ENCODE results near the gene PRPSAP2. TPM values are rescaled to one million over a fixed set of nuclear protein-coding genes. Genes with fewer than 3 reads are reported as not detected.
"Not testable (repeated sequence)": the region's sequence is repeated elsewhere in the genome, so short reads cannot be mapped to it uniquely, and the experiment has no call there.

PRPSAP2 gene
- total RNA-seq, 1 donor from 2014 or later: 40.7 TPM

DNA sequence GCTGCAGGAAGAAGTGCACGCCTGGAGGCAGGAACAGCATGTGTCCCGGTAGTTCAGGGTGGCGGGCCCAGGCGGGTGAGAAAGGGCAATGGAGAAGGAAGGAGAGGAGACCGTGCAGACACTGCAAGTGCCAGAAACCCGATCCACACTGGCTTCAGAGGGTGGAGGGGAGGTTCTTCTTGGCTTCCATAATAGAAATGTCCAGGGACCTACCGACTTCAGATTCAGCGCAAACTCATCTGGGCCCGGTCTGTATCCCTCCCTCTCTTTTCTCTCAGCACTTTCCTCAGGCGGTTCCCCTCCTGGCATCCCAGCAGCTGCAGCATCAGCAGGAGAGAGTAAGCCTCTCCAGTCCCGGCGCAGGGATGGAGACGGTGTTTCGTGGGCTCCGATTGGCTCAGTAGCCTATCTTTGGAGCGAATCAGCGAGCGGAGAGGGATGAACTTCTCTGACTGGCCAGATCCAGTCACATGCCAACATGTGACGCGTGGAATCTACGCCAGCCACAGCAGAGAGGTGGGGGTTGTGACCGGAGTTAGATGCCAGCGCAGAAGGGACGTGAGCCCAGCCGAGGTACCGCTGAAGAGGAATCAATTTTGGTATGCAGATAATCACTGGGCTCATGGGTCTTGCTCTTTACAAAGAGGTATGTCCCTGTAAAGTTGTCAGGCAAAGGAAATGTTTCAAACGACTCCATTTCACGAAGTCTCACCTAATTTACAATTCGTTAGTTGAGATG, 1.9 kb upstream of the PRPSAP2 start:
- H3K9me3 ChIP-seq (ENCODE audit: control insufficient read depth in 3 of 3, low read length in 3 of 3): no peaks in the 10 kb centered on the region
- H3K27me3 ChIP-seq (ENCODE audit: control insufficient read depth in 3 of 3, insufficient read depth in 3 of 3, low read length in 3 of 3): no peaks in the 10 kb centered on the region
- peak overlapping the region; percentile 77 for H3K27ac ChIP-seq (ENCODE audit: low read depth, low read length)
- H3K9ac ChIP-seq (ENCODE audit: low read depth in 1 of 3, low read length in 3 of 3): peak overlapping the region; percentile 50 to 81 (median 64)
- peak overlapping the region; percentile 76 to 96 (median 83) for H3K4me3 ChIP-seq (ENCODE audit: low read length in 3 of 3)
- peaks cover 8 to 22% (median 15%) of the 10 kb centered on the region in 3 donors for H3K4me1 ChIP-seq (ENCODE audit: control insufficient read depth in 3 of 3, insufficient read depth in 3 of 3, low read length in 3 of 3)
- no peaks in the 10 kb centered on the region for H3K36me3 ChIP-seq (ENCODE audit: control insufficient read depth in 3 of 3, insufficient read depth in 3 of 3, low read length in 3 of 3)

DNA sequence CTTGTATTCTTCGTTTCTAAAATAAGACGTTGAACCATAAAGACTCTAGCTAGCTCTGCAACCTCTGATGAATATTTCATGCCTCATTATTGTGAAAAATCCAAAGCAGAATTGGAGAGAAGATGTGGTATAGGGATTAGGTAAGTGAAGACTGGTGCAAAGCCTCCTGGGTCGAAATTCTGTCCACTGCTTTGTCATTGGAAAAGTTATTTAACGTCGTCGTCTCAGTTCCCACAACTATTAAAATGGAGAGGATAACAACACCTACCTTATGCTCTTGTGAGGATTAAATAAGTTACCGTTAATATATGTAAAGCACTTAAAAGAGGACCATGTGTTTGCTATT, 1.4 kb upstream of the PRPSAP2 start:
- Histone ChIP-seq H3K27ac (ENCODE audit: low read depth, low read length) (peak overlapping the region; percentile 77), H3K4me3 (ENCODE audit: low read length in 3 of 3) (peak overlapping the region; percentile 76 to 96 (median 83)), H3K36me3 (ENCODE audit: control insufficient read depth in 3 of 3, insufficient read depth in 3 of 3, low read length in 3 of 3) (no peaks in the 10 kb centered on the region), H3K4me1 (ENCODE audit: control insufficient read depth in 3 of 3, insufficient read depth in 3 of 3, low read length in 3 of 3) (peaks cover 8 to 22% (median 15%) of the 10 kb centered on the region in 3 donors), H3K9ac (ENCODE audit: low read depth in 1 of 3, low read length in 3 of 3) (peak overlapping the region; percentile 50 to 81 (median 64)), H3K27me3 (ENCODE audit: control insufficient read depth in 3 of 3, insufficient read depth in 3 of 3, low read length in 3 of 3) (no peaks in the 10 kb centered on the region), H3K9me3 (ENCODE audit: control insufficient read depth in 3 of 3, low read length in 3 of 3) (no peaks in the 10 kb centered on the region)

DNA sequence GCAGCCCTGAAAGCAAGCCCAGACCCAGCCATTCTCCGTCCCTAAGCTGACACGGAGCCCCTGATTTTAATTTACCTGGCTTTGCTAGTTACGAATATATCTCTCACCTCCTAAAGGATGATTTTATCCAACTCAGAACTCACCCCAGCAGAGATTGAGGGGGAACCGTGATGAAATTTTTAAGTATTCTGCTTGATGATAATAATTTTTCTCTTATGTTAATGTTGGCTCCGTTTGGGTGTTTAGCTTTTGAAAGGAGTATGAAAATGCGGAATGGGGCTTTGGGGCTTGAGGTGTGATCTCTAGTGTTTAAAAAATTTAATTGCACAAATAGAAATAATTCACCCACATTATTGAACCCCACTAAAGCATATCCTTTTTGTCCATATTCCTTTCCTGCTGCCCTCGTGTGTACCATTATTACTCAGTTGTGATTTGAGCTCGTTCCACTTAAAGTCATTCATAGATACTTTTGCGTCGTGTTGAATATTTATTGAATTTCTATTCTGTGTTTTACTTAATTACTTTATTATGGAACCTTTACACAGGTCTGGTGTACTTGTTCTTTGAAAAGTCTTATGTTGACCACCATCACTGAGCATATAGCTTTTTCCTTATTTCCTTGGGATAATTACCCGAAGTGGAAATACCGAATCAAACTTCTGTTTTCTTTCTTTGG, 775 bp downstream of the PRPSAP2 start:
- Histone ChIP-seq H3K27me3 (ENCODE audit: control insufficient read depth in 3 of 3, insufficient read depth in 3 of 3, low read length in 3 of 3) (no peaks in the 10 kb centered on the region), H3K36me3 (ENCODE audit: control insufficient read depth in 3 of 3, insufficient read depth in 3 of 3, low read length in 3 of 3) (no peaks in the 10 kb centered on the region), H3K4me3 (ENCODE audit: low read length in 3 of 3) (peak overlapping the region; percentile 72 to 85 (median 76)), H3K9me3 (ENCODE audit: control insufficient read depth in 3 of 3, low read length in 3 of 3) (no peaks in the 10 kb centered on the region), H3K9ac (ENCODE audit: low read depth in 1 of 3, low read length in 3 of 3) (peak overlapping the region; percentile 83 to 89 (median 85)), H3K27ac (ENCODE audit: low read depth, low read length) (peak overlapping the region; percentile 84), H3K4me1 (ENCODE audit: control insufficient read depth in 3 of 3, insufficient read depth in 3 of 3, low read length in 3 of 3) (peaks cover 8 to 22% (median 15%) of the 10 kb centered on the region in 3 donors)

DNA sequence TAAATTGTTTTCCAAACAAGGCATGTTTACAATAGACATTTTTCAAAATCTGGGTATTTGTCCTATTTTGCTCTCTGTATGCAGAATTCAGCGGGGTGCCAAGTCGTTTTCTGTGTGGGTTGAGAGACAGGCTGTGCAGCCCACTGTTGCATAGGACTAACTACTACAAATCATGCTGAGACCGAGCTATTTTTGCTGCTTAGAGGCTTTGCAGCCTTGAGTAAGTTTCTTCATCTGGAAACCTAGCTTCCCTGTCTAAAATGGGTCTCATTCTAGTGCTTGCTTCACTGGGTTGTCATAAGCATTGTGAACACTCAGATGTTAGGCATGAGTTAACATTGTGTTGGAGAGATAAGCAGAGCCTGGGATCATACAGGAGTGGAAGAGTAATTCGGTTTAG, 1.3 kb downstream of the PRPSAP2 start:
- Histone ChIP-seq H3K4me1 (ENCODE audit: control insufficient read depth in 3 of 3, insufficient read depth in 3 of 3, low read length in 3 of 3) (peaks cover 8 to 22% (median 15%) of the 10 kb centered on the region in 3 donors), H3K27ac (ENCODE audit: low read depth, low read length) (no peak overlapping the region), H3K9ac (ENCODE audit: low read depth in 1 of 3, low read length in 3 of 3) (peak overlapping the region in 1 of 3 donors; percentile 89), H3K4me3 (ENCODE audit: low read length in 3 of 3) (peak overlapping the region in 1 of 3 donors; percentile 85), H3K9me3 (ENCODE audit: control insufficient read depth in 3 of 3, low read length in 3 of 3) (no peaks in the 10 kb centered on the region), H3K27me3 (ENCODE audit: control insufficient read depth in 3 of 3, insufficient read depth in 3 of 3, low read length in 3 of 3) (no peaks in the 10 kb centered on the region), H3K36me3 (ENCODE audit: control insufficient read depth in 3 of 3, insufficient read depth in 3 of 3, low read length in 3 of 3) (no peaks in the 10 kb centered on the region)

DNA sequence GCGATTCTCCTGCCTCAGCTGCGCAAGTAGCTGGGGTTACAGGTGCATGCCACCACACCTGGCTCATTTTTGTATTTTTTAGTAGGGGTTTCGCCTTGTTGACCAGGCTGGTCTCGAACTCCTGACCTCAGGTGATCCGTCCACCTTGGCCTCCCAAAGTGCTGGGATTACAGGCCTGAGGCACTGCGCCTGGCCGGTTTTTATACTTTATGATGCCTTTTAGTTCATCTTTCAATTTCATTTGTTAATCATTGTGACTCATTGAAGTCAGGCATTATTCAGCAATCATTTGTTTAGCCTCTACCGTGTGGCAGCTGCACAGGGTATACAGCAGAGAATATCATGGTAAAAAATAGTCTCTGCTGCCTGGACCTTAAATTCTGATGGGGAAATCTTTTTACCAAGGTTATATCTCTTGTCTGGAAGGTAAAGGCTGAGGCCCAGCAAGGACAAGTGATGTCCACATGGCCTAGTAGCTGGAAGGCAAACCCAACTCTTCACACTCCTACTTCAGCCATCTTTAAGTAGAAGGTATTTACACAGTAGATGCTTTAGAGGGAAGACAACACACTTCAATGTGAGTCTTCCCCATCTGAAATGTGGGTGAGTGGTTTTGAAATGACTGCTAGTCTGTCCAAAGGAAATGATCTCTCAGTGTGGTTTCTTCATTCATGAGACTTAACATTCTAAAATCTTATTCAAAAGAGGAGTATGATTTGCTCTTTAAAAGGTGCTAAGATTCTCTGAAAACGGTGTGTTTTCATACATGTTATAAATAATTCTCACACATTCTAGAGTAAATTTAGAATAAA, 2.4 kb downstream of the PRPSAP2 start:
- Histone ChIP-seq H3K9me3 (ENCODE audit: control insufficient read depth in 3 of 3, low read length in 3 of 3) (no peaks in the 10 kb centered on the region), H3K27me3 (ENCODE audit: control insufficient read depth in 3 of 3, insufficient read depth in 3 of 3, low read length in 3 of 3) (no peaks in the 10 kb centered on the region), H3K4me1 (ENCODE audit: control insufficient read depth in 3 of 3, insufficient read depth in 3 of 3, low read length in 3 of 3) (peaks cover 7 to 21% (median 14%) of the 10 kb centered on the region in 3 donors), H3K9ac (ENCODE audit: low read depth in 1 of 3, low read length in 3 of 3) (no peak overlapping the region), H3K27ac (ENCODE audit: low read depth, low read length) (no peak overlapping the region), H3K36me3 (ENCODE audit: control insufficient read depth in 3 of 3, insufficient read depth in 3 of 3, low read length in 3 of 3) (no peaks in the 10 kb centered on the region), H3K4me3 (ENCODE audit: low read length in 3 of 3) (no peak overlapping the region)

DNA sequence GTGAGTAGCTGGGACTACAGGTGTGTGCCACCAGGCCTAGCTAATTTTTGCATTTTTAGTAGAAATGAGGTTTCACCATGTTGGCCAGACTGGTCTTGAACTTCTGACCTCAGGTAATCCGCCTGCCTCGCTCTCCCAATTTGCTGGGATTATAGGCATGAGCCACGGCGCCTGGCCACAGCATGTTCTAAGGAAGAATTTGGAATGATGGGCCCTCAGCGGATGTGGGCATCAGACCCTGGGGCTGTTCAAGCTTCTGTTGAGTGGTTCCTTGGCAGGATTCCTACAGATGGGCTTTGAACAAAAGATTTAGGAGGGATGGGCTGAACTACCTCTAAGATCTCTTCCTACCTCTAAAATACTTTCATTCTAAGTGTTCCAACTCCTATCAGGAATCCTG, 4.1 kb downstream of the PRPSAP2 start:
- H3K4me3 ChIP-seq (ENCODE audit: low read length in 3 of 3): no peak overlapping the region
- H3K36me3 ChIP-seq (ENCODE audit: control insufficient read depth in 3 of 3, insufficient read depth in 3 of 3, low read length in 3 of 3): peaks cover 4 to 5% (median 5%) of the 10 kb centered on the region in 3 donors
- no peak overlapping the region for H3K9ac ChIP-seq (ENCODE audit: low read depth in 1 of 3, low read length in 3 of 3)
- H3K27me3 ChIP-seq (ENCODE audit: control insufficient read depth in 3 of 3, insufficient read depth in 3 of 3, low read length in 3 of 3): no peaks in the 10 kb centered on the region
- H3K27ac ChIP-seq (ENCODE audit: low read depth, low read length): no peak overlapping the region
- H3K4me1 ChIP-seq (ENCODE audit: control insufficient read depth in 3 of 3, insufficient read depth in 3 of 3, low read length in 3 of 3): peaks cover 0 to 10% (median 6%) of the 10 kb centered on the region in 3 donors
- H3K9me3 ChIP-seq (ENCODE audit: control insufficient read depth in 3 of 3, low read length in 3 of 3): no peaks in the 10 kb centered on the region

DNA sequence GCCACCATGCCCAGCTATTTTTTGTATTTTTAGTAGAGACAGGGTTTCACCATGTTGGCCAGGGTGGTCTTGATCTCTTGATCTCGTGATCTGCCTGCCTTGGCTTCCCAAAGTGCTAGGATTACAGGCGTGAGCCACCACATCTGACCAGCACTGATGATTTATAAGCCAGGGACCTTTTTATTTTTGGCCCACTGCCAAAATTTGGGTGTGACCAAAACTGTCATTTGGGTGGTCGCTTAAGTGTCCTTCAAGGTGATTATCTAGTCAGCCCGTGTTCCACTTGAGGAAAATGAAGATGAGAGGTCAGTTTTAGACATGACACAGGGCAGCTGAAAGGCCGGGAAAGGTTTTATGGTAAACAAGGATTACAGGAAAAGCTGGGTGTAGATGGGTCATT, 7.1 kb downstream of the PRPSAP2 start:
- H3K27me3 ChIP-seq (ENCODE audit: control insufficient read depth in 3 of 3, insufficient read depth in 3 of 3, low read length in 3 of 3); H3K9me3 ChIP-seq (ENCODE audit: control insufficient read depth in 3 of 3, low read length in 3 of 3); H3K27ac ChIP-seq (ENCODE audit: low read depth, low read length); H3K4me1 ChIP-seq (ENCODE audit: control insufficient read depth in 3 of 3, insufficient read depth in 3 of 3, low read length in 3 of 3); H3K9ac ChIP-seq (ENCODE audit: low read depth in 1 of 3, low read length in 3 of 3); H3K4me3 ChIP-seq (ENCODE audit: low read length in 3 of 3): not testable (repeated sequence)
- peaks cover 11 to 15% (median 14%) of the 10 kb centered on the region in 3 donors for H3K36me3 ChIP-seq (ENCODE audit: control insufficient read depth in 3 of 3, insufficient read depth in 3 of 3, low read length in 3 of 3)

DNA sequence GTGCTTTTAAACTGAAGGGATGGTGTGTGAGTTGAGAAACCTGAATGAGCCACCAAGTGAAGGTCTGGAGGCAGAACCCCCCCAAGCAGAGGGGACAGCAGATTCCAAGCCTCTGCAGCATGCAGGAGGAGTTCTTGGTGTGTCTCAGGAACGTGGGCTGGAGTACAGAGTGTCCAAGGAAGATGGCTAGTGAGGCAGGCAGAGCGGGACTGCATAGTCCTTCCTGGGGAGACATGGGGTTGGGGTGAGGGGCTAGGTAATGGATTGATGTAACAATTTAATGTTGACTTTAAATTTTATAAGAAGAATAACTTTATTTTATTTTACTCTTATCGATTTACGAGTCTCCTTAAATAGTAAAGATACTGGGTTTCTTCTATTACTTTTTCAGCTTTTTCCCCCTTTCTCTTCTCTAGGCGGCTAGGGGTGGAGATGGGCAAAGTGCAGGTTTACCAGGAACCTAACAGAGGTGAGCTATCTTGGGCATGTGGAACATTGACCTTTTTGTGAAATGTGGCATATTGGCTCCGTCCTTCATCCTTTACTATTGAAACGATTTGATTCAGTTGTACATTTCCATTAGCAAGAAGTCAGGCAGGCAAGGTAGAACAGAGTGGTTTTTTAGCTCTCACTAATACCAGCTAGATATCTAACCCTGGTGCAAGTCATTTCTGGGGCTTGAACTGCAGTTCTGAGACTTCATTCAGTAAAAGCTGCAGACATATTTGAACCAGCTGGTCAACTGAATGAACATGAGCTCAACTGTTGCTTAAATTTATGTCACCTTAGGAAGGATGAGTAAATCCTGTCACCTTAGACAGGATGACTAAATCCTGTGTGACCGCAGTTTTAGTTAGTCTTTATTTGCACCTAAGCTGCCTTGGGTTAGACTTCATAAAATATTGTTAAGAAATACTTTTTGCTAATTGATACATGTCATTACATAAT, 9.2 kb downstream of the PRPSAP2 start:
- Histone ChIP-seq H3K4me3 (ENCODE audit: low read length in 3 of 3) (no peak overlapping the region), H3K36me3 (ENCODE audit: control insufficient read depth in 3 of 3, insufficient read depth in 3 of 3, low read length in 3 of 3) (peaks cover 14 to 22% (median 19%) of the 10 kb centered on the region in 3 donors), H3K27ac (ENCODE audit: low read depth, low read length) (no peak overlapping the region), H3K9ac (ENCODE audit: low read depth in 1 of 3, low read length in 3 of 3) (no peak overlapping the region), H3K27me3 (ENCODE audit: control insufficient read depth in 3 of 3, insufficient read depth in 3 of 3, low read length in 3 of 3) (no peaks in the 10 kb centered on the region), H3K9me3 (ENCODE audit: control insufficient read depth in 3 of 3, low read length in 3 of 3) (no peaks in the 10 kb centered on the region), H3K4me1 (ENCODE audit: control insufficient read depth in 3 of 3, insufficient read depth in 3 of 3, low read length in 3 of 3) (no peaks in the 10 kb centered on the region)

DNA sequence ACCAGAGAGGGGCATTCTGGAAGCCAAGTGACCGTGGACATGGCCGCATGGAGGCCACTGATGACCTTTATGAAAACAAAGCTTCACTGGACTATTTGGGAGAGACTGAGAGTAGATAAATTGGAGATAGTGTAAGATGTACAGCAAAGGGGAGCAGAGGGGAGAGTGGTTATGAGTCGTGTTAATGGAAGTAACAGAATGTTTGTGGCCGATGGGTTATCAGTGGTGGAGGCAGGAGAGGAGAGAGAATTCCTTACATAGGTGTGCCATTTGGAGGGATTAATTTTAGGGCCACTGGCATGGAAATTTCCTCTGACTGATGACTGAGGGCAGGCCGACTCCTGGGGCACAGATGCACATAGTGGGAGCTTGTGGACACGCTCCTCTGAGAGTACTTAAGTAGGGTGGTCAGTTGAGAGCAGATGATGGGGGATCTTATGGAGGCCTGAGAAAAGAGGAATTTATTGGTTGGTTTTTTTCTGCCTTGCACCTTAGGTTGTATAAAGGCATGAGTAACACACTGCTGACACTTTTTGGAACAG, 19.2 kb downstream of the PRPSAP2 start:
- no peaks in the 10 kb centered on the region for H3K9me3 ChIP-seq (ENCODE audit: control insufficient read depth in 3 of 3, low read length in 3 of 3)
- H3K27ac ChIP-seq (ENCODE audit: low read depth, low read length): no peak overlapping the region
- H3K9ac ChIP-seq (ENCODE audit: low read depth in 1 of 3, low read length in 3 of 3): no peak overlapping the region
- no peaks in the 10 kb centered on the region for H3K4me1 ChIP-seq (ENCODE audit: control insufficient read depth in 3 of 3, insufficient read depth in 3 of 3, low read length in 3 of 3)
- H3K36me3 ChIP-seq (ENCODE audit: control insufficient read depth in 3 of 3, insufficient read depth in 3 of 3, low read length in 3 of 3): peaks cover 34 to 52% (median 46%) of the 10 kb centered on the region in 3 donors
- H3K27me3 ChIP-seq (ENCODE audit: control insufficient read depth in 3 of 3, insufficient read depth in 3 of 3, low read length in 3 of 3): no peaks in the 10 kb centered on the region
- no peak overlapping the region for H3K4me3 ChIP-seq (ENCODE audit: low read length in 3 of 3)
